CD4-positive, alpha-beta memory T cell (primary cell): ENCODE results near the gene SLC25A12. TPM values are rescaled to one million over a fixed set of nuclear protein-coding genes. Genes with fewer than 3 reads are reported as not detected.

ENCODE experiments used
- CTCF ChIA-PET: fragments of 350-600 bp; sonication (Branson Sonifier 250); formaldehyde crosslinking; loops from one replicate; lab custom pipeline; 2021; ENCODE audit warnings: inconsistent platforms; ENCODE audit not compliant: partially characterized antibody; lab: Charles Lee
- POLR2A ChIA-PET: fragments of 350-600 bp; sonication (Branson Sonifier 250); formaldehyde crosslinking; loops from one replicate; lab custom pipeline; 2021; ENCODE audit not compliant: partially characterized antibody; lab: Charles Lee
- DNase-seq, 5 donors: peaks; one replicate each; pipeline versions ENCODE4 v3.0.0 to v3.0.0-alpha.2; 2020 to 2022; ENCODE audit warnings: mixed read lengths in 1 of 5
- H3K27ac ChIP-seq: one replicate; pipeline ENCODE4 v1.7.0; 2013; ENCODE audit warnings: low read depth, low read length
- H3K27me3 ChIP-seq: 2 replicates; pipeline ENCODE4 v1.7.0; 2013; ENCODE audit warnings: mild to moderate bottlenecking, low read length, moderate library complexity; ENCODE audit not compliant: insufficient read depth
- H3K36me3 ChIP-seq: 2 replicates; pipeline ENCODE4 v1.7.0; 2013; ENCODE audit warnings: mild to moderate bottlenecking, low read length, moderate library complexity; ENCODE audit not compliant: insufficient read depth
- H3K4me1 ChIP-seq: 2 replicates; pipeline ENCODE4 v1.7.0; 2013; ENCODE audit warnings: mild to moderate bottlenecking, low read length, moderate library complexity; ENCODE audit not compliant: insufficient read depth
- H3K4me3 ChIP-seq, 2 donors: one replicate each; pipeline ENCODE4 v1.7.0; 2013; ENCODE audit warnings: low read length in 2 of 2, mild to moderate bottlenecking in 1 of 2
- H3K9me3 ChIP-seq, 2 donors: one replicate each; pipeline ENCODE4 v1.7.0; 2013; ENCODE audit warnings: low read length in 2 of 2, control low read depth in 1 of 2; ENCODE audit not compliant: control insufficient read depth in 1 of 2
- H3K27ac Mint-ChIP-seq, 7 donors: one replicate each; pipeline ENCODE4 v1.8.0; 2020 to 2021; ENCODE audit warnings: mixed read lengths in 7 of 7, mild to moderate bottlenecking in 6 of 7, inconsistent platforms in 3 of 7, moderate library complexity in 3 of 7
- H3K27me3 Mint-ChIP-seq, 2 donors: one replicate each; pipeline ENCODE4 v1.8.0; 2020 to 2021; ENCODE audit warnings: mixed read lengths in 2 of 2
- H3K36me3 Mint-ChIP-seq, 2 donors: one replicate each; pipeline ENCODE4 v1.8.0; 2020 to 2021; ENCODE audit warnings: mixed read lengths in 2 of 2, inconsistent platforms in 1 of 2, mild to moderate bottlenecking in 1 of 2
- H3K4me1 Mint-ChIP-seq, 4 donors: one replicate each; pipeline ENCODE4 v1.8.0; 2020 to 2021; ENCODE audit warnings: mixed read lengths in 4 of 4, mild to moderate bottlenecking in 1 of 4
- H3K4me3 Mint-ChIP-seq, 8 donors: one replicate each; pipeline ENCODE4 v1.8.0; 2020 to 2021; ENCODE audit warnings: mixed read lengths in 8 of 8, mild to moderate bottlenecking in 7 of 8, moderate library complexity in 6 of 8, inconsistent platforms in 3 of 8
- H3K9me3 Mint-ChIP-seq, 8 donors: one replicate each; pipeline ENCODE4 v1.8.0; 2020 to 2021; ENCODE audit warnings: mixed read lengths in 8 of 8, mild to moderate bottlenecking in 5 of 8, inconsistent platforms in 3 of 8, moderate library complexity in 1 of 8
- intact Hi-C: fragments of 100-400 bp; cut with micrococcal nuclease; formaldehyde crosslinking; loops from one replicate; pipeline ENCODE4 v1.15.1; 2023
- polyA plus RNA-seq, 2 donors: library from polyadenylated mRNA; unstranded; fragments of 300-500 nt; fragmentation: Illumina TruSeq; gene quantifications; one replicate each; pipeline ENCODE4 v1.2.3, GENCODE V29; 2021
- total RNA-seq, 2 experiments: library from RNA; stranded (reverse); gene quantifications; one replicate each; pipeline ENCODE4 v1.2.3, GENCODE V29; 2021

SLC25A12 gene, protein sequence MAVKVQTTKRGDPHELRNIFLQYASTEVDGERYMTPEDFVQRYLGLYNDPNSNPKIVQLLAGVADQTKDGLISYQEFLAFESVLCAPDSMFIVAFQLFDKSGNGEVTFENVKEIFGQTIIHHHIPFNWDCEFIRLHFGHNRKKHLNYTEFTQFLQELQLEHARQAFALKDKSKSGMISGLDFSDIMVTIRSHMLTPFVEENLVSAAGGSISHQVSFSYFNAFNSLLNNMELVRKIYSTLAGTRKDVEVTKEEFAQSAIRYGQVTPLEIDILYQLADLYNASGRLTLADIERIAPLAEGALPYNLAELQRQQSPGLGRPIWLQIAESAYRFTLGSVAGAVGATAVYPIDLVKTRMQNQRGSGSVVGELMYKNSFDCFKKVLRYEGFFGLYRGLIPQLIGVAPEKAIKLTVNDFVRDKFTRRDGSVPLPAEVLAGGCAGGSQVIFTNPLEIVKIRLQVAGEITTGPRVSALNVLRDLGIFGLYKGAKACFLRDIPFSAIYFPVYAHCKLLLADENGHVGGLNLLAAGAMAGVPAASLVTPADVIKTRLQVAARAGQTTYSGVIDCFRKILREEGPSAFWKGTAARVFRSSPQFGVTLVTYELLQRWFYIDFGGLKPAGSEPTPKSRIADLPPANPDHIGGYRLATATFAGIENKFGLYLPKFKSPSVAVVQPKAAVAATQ
- 10 to 100 TPM; 14.6 to 14.9 TPM for total RNA-seq
- 10 to 100 TPM in 1 of 2 donors, 1 to 10 TPM in 1; 7.4 to 14.2 TPM for polyA plus RNA-seq

- H3K9me3 Mint-ChIP-seq: no peaks in the 10 kb centered on the region
- ChIA-PET POLR2A (interaction anchor here (1.0 to 2.7 kb wide), 6 partner anchors 11 to 965 kb away, joined by 3 to 33 read pairs (median 4); partner anchors contain the start of genes GORASP2, HAT1 and PDK1), CTCF (interaction anchor here (0.8 to 1.5 kb wide), 3 partner anchors 20 to 28 kb away, joined by 3 to 5 read pairs (median 3); partner anchors contain the start of gene HAT1)
- peak within 1 kb of the TSS; percentile 74 to 87 for H3K4me3 ChIP-seq
- peak within 1 kb of the TSS; percentile 77 to 97 (median 92) for H3K27ac Mint-ChIP-seq
- DNase-seq: peak; percentile 52 to 70 (median 61)
- H3K27me3 Mint-ChIP-seq: peaks cover 0 to 2% of the 10 kb centered on the region in 2 donors
- H3K36me3 ChIP-seq: no peaks in the 10 kb centered on the region
- H3K4me1 Mint-ChIP-seq: peaks cover 28 to 45% (median 30%) of the 10 kb centered on the region in 4 donors
- peaks cover 10 to 17% of the 10 kb centered on the region in 2 donors for H3K36me3 Mint-ChIP-seq
- H3K9me3 ChIP-seq: no peaks in the 10 kb centered on the region
- peak within 1 kb of the TSS; percentile 93 to 99 (median 98) for H3K4me3 Mint-ChIP-seq
- intact Hi-C loops: loop anchor here (1.0 kb wide), 3 partner anchors 28 to 661 kb away; partner anchors contain the start of genes HAT1 and METAP1D
- peak within 1 kb of the TSS; percentile 66 for H3K27ac ChIP-seq
- no peaks in the 10 kb centered on the region for H3K27me3 ChIP-seq
- peaks cover 36% of the 10 kb centered on the region for H3K4me1 ChIP-seq
Observed at GRCh38 chr2:171893824-171894611, at the start of gene SLC25A12. Gene SLC25A12, minus strand, starts transcription at chr2:171894244. Its CDS starts 30 bp downstream, at chr2:171894214.

- H3K36me3 ChIP-seq: no peaks in the 10 kb centered on the region
- H3K4me1 ChIP-seq: no peaks in the 10 kb centered on the region
- intact Hi-C loops: no loop called here
- H3K4me3 ChIP-seq: no peak overlapping the region
- no peaks in the 10 kb centered on the region for H3K27me3 Mint-ChIP-seq
- H3K4me3 Mint-ChIP-seq: no peak overlapping the region
- no peak overlapping the region for H3K27ac ChIP-seq
- no peaks in the 10 kb centered on the region for H3K9me3 Mint-ChIP-seq
- CTCF ChIA-PET: interaction anchor here (0.9 to 1.1 kb wide), 3 partner anchors 19 to 237 kb away, joined by 3 read pairs; partner anchors contain the start of gene HAT1
- H3K9me3 ChIP-seq: no peaks in the 10 kb centered on the region
- POLR2A ChIA-PET: no interaction called here
- H3K4me1 Mint-ChIP-seq: peaks cover 19 to 41% (median 28%) of the 10 kb centered on the region in 4 donors
- no peak for DNase-seq
- H3K27ac Mint-ChIP-seq: no peak overlapping the region
- no peaks in the 10 kb centered on the region for H3K27me3 ChIP-seq
- H3K36me3 Mint-ChIP-seq: peaks cover 14 to 18% of the 10 kb centered on the region in 2 donors
Observed at GRCh38 chr2:171941316-171941699, 47.3 kb upstream of the SLC25A12 start.

DNA sequence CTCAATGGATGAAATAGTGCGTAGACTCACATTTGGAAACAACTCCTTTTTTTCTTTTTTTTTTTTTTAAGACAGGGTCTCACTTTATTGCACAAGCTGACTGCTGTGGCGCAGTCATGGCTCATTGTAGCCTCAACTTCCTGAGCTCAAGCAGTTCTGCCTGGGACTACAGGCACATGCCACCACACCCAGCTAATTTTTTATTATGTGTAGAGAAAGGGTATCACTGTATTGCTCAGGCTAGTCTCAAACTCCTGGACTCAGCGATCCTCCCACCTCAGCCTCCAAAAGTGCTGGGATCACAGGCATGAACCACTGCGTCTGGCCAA lies 45.7 kb upstream of the SLC25A12 start:
- peaks cover 20 to 23% of the 10 kb centered on the region in 2 donors for H3K36me3 Mint-ChIP-seq
- H3K4me1 Mint-ChIP-seq: peaks cover 26 to 54% (median 34%) of the 10 kb centered on the region in 4 donors
- Histone ChIP-seq H3K4me1 (no peaks in the 10 kb centered on the region), H3K36me3 (no peaks in the 10 kb centered on the region), H3K4me3 (no peak overlapping the region), H3K27ac (no peak overlapping the region), H3K27me3 (no peaks in the 10 kb centered on the region), H3K9me3 (no peaks in the 10 kb centered on the region)
- H3K4me3 Mint-ChIP-seq: no peak overlapping the region
- H3K9me3 Mint-ChIP-seq: no peaks in the 10 kb centered on the region
- POLR2A ChIA-PET: no interaction called here
- H3K27ac Mint-ChIP-seq: no peak overlapping the region
- no peaks in the 10 kb centered on the region for H3K27me3 Mint-ChIP-seq
- DNase-seq: no peak
- CTCF ChIA-PET: no interaction called here
- intact Hi-C loops: no loop called here

DNA sequence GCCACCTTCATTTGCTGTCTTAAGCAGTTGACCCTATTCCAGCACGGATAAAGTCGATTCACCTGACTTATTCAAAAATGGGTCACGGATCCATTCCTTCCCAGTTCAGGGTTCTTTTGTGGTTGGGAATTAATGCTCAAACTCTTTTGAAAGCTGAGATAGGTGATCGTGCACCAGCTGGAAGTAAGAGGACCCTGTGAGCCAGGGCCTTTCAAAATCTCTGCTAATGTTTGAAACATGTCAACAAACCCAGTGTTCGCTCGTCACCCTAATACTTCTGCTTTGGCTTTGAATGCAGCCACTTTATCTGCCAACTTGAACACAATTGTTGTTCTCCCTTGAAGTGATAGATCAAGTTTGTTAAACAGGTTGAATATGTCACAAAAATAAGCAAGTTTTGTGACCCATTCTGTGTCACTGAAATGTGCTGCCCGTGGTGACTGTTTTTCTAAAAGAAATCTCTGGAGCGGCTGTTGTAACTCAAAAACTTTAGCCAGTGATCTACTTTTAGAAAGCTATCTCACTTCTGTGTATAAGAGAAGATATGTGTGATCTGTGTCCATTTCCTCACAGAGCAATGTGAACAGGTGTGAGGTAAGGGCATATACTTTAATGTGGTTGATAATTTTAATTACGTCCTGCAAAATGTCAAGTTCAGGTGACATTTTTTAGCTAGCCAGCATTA lies 45.2 kb upstream of the SLC25A12 start:
- Histone ChIP-seq H3K9me3 (no peaks in the 10 kb centered on the region), H3K4me1 (no peaks in the 10 kb centered on the region), H3K27ac (no peak overlapping the region), H3K4me3 (no peak overlapping the region), H3K36me3 (no peaks in the 10 kb centered on the region), H3K27me3 (no peaks in the 10 kb centered on the region)
- peaks cover 28 to 50% (median 36%) of the 10 kb centered on the region in 4 donors for H3K4me1 Mint-ChIP-seq
- no peaks in the 10 kb centered on the region for H3K9me3 Mint-ChIP-seq
- intact Hi-C loops: no loop called here
- no peak overlapping the region for H3K27ac Mint-ChIP-seq
- POLR2A ChIA-PET: no interaction called here
- H3K27me3 Mint-ChIP-seq: no peaks in the 10 kb centered on the region
- peaks cover 19 to 25% of the 10 kb centered on the region in 2 donors for H3K36me3 Mint-ChIP-seq
- DNase-seq: no peak
- H3K4me3 Mint-ChIP-seq: no peak overlapping the region
- CTCF ChIA-PET: no interaction called here

DNA sequence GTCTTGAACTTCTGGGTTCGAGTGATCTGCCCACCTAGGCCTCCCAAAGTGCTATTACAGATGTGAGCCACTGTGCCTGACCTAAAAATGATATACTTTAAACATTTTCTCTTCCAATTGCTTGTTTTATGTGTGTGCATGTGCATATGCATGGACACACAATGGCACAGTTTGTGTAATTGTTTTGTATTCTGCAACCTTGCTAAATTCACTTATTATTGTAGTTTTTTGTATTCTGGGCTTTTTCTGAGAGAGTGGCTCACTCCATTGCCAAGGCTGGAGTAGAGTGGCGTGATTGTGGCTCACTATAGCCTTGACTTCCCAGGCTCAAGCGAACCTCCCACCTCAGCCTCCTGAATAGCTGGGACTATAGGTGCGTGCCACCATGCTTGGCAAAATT lies 36.3 kb upstream of the SLC25A12 start:
- peak overlapping the region in 1 of 7 donors; percentile 65 for H3K27ac Mint-ChIP-seq
- ChIA-PET CTCF (interaction anchor here (2.1 kb wide), 1 partner anchor 8 kb away, joined by 6 read pairs; the partner anchor contains the start of gene HAT1), POLR2A (no interaction called here)
- H3K9me3 Mint-ChIP-seq: no peaks in the 10 kb centered on the region
- intact Hi-C loops: no loop called here
- Histone ChIP-seq H3K27ac (no peak overlapping the region), H3K4me1 (peaks cover 27% of the 10 kb centered on the region), H3K9me3 (no peaks in the 10 kb centered on the region), H3K27me3 (no peaks in the 10 kb centered on the region), H3K36me3 (peaks cover 11% of the 10 kb centered on the region), H3K4me3 (no peak overlapping the region)
- no peak for DNase-seq
- peaks cover 20 to 67% (median 46%) of the 10 kb centered on the region in 4 donors for H3K4me1 Mint-ChIP-seq
- H3K4me3 Mint-ChIP-seq: peak overlapping the region in 1 of 8 donors; percentile 52
- no peaks in the 10 kb centered on the region for H3K27me3 Mint-ChIP-seq
- H3K36me3 Mint-ChIP-seq: peaks cover 39 to 50% of the 10 kb centered on the region in 2 donors

GRCh38 chr2:171924170-171924942 lies 30.3 kb upstream of the SLC25A12 start:
- Mint-ChIP-seq H3K27ac (peak overlapping the region; percentile 5 to 99 (median 85)), H3K36me3 (peaks cover 18 to 35% of the 10 kb centered on the region in 2 donors), H3K9me3 (peaks cover 0 to 4% (median 0%) of the 10 kb centered on the region in 8 donors), H3K4me1 (peaks cover 21 to 63% (median 43%) of the 10 kb centered on the region in 4 donors), H3K4me3 (peak overlapping the region in 6 of 8 donors; percentile 46 to 100 (median 100)), H3K27me3 (no peaks in the 10 kb centered on the region)
- Histone ChIP-seq H3K4me3 (no peak overlapping the region), H3K27me3 (no peaks in the 10 kb centered on the region), H3K4me1 (peaks cover 40% of the 10 kb centered on the region), H3K36me3 (peaks cover 11% of the 10 kb centered on the region), H3K9me3 (no peaks in the 10 kb centered on the region), H3K27ac (peak overlapping the region; percentile 95)
- ChIA-PET POLR2A (interaction anchor here (1.2 to 3.2 kb wide), 2 partner anchors 16 to 31 kb away, joined by 3 to 33 read pairs; partner anchors contain the start of gene SLC25A12), CTCF (interaction anchor here (2.9 kb wide), 1 partner anchor 538 kb away, joined by 12 read pairs; no protein-coding TSS in a partner anchor)
- intact Hi-C loops: loop anchor here (5.0 to 10.0 kb wide), 3 partner anchors 492 to 540 kb away; partner anchors contain the start of genes DCAF17, ITGA6 and METTL8
- DNase-seq: no peak
